ENCODE measurements around the gene RNU6-1. TPM values are rescaled to one million over a fixed set of nuclear protein-coding genes. Genes with fewer than 3 reads are reported as not detected.

RNU6-1 gene
- total RNA-seq, 1 experiment from 2014 or later = not detected

DNA sequence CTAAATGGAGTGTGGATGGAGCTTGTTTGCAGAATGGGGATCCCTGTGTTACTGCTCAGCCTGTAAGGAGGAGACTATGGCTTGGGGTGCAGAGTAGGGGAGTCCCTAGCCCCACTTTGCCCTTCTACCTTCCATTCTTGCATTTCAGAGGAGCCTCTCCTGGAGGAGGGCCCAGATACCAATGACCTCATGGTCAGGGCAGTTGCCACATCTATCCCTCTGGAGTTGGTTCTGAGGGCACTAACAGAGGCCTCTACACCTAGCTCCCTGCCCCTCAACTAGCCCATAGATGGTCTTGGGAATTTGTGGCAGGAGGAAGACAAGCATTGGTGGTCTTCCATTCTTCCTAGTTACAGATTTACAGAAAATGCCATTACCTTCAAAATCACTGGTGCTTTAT lies 8.5 kb downstream of the RNU6-1 start (continued):
- TF ChIP-seq, protein P1, sequence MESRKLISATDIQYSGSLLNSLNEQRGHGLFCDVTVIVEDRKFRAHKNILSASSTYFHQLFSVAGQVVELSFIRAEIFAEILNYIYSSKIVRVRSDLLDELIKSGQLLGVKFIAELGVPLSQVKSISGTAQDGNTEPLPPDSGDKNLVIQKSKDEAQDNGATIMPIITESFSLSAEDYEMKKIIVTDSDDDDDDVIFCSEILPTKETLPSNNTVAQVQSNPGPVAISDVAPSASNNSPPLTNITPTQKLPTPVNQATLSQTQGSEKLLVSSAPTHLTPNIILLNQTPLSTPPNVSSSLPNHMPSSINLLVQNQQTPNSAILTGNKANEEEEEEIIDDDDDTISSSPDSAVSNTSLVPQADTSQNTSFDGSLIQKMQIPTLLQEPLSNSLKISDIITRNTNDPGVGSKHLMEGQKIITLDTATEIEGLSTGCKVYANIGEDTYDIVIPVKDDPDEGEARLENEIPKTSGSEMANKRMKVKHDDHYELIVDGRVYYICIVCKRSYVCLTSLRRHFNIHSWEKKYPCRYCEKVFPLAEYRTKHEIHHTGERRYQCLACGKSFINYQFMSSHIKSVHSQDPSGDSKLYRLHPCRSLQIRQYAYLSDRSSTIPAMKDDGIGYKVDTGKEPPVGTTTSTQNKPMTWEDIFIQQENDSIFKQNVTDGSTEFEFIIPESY (IDR thresholded peaks at IDR 0.05; ENCODE audit: extremely low read depth, insufficient replicate concordance, low read length) = no peak
- TF ChIP-seq CEBPB (IDR thresholded peaks at IDR 0.05; ENCODE audit: low read depth) (no peak), RAD21 (IDR thresholded peaks at IDR 0.05; ENCODE audit: low read depth) (no peak)
- TF ChIP-seq, protein P2, sequence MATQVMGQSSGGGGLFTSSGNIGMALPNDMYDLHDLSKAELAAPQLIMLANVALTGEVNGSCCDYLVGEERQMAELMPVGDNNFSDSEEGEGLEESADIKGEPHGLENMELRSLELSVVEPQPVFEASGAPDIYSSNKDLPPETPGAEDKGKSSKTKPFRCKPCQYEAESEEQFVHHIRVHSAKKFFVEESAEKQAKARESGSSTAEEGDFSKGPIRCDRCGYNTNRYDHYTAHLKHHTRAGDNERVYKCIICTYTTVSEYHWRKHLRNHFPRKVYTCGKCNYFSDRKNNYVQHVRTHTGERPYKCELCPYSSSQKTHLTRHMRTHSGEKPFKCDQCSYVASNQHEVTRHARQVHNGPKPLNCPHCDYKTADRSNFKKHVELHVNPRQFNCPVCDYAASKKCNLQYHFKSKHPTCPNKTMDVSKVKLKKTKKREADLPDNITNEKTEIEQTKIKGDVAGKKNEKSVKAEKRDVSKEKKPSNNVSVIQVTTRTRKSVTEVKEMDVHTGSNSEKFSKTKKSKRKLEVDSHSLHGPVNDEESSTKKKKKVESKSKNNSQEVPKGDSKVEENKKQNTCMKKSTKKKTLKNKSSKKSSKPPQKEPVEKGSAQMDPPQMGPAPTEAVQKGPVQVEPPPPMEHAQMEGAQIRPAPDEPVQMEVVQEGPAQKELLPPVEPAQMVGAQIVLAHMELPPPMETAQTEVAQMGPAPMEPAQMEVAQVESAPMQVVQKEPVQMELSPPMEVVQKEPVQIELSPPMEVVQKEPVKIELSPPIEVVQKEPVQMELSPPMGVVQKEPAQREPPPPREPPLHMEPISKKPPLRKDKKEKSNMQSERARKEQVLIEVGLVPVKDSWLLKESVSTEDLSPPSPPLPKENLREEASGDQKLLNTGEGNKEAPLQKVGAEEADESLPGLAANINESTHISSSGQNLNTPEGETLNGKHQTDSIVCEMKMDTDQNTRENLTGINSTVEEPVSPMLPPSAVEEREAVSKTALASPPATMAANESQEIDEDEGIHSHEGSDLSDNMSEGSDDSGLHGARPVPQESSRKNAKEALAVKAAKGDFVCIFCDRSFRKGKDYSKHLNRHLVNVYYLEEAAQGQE (IDR thresholded peaks at IDR 0.05; ENCODE audit: low read depth) = no peak
- TF ChIP-seq, protein P3, sequence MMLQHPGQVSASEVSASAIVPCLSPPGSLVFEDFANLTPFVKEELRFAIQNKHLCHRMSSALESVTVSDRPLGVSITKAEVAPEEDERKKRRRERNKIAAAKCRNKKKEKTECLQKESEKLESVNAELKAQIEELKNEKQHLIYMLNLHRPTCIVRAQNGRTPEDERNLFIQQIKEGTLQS (IDR thresholded peaks at IDR 0.05) = no peak
- TF ChIP-seq, protein P4, sequence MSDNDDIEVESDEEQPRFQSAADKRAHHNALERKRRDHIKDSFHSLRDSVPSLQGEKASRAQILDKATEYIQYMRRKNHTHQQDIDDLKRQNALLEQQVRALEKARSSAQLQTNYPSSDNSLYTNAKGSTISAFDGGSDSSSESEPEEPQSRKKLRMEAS (IDR thresholded peaks at IDR 0.05) = no peak

All from HCT116 (cell line).